AML-193 (cell line): ENCODE measurements around the gene FUT7.
A peak's percentile ranks its signal among the peaks of the same experiment; 100 is the strongest.

Experiments used
- DNase-seq, 2 experiments: peaks; one replicate each; lab custom pipeline; 2025; lab: John Stamatoyannopoulos, UW

The FUT7 gene

DNA sequence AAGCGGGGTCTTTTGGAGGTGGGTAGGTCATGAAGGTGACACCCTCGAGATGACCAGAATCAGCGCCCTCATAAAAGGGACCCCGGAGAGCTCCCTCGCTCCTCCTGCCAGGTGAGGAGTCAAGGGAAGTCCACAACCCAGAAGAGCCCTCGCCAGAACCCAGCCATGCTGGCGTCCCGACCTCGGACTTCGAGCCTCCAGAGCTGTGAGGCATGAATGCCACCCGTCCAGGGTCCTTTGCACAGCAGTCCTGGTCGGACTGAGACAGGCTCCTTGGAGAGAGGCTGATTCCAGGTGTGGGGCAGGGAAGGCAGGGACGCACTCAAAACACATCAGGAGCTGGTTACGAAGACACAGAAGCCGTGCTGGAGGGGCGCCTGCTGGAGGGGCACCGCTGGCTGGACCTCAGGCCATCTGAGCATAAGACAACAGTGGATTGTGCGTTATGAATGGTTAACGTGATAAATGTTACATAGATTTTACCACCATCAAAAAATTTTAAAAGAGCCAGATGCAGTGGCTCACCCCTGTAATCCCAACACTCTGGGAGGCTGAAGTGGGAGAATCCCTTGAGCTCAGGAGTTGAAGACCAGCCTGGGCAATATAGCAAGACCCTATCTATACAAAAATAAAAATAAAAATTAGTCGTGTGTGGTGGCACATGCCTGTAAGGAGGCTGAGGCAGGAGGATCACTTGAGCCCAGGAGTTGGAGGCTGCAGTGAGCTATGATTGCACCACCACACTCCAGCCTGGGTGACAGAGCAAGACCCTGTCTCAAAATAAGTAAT, 29.8 kb downstream of the FUT7 start:
- DNase-seq: no peak

- peak; percentile 91 to 92 for DNase-seq
Observed at GRCh38 chr9:137000177-137000930, 31.5 kb downstream of the FUT7 start.

DNA sequence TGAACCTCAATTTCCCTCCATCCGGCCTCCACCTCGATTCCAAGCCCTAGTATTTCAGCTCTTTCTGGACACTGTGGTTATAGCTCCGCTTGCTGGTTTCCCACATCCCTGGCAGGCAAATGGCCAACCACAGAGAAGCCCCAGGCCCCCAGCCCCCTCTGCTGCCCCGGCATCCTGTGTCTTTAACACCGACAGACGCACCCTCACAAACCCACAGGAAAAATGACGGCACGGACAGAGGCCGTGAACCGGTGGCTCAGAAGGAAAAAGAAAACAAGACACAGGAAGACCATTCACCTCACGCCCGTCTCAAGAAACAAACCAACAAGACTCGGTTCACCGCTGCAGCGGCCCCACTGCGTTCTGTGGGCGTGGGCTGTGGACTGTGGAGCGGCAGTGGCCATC, 34.1 kb downstream of the FUT7 start:
- DNase-seq: no peak

DNA sequence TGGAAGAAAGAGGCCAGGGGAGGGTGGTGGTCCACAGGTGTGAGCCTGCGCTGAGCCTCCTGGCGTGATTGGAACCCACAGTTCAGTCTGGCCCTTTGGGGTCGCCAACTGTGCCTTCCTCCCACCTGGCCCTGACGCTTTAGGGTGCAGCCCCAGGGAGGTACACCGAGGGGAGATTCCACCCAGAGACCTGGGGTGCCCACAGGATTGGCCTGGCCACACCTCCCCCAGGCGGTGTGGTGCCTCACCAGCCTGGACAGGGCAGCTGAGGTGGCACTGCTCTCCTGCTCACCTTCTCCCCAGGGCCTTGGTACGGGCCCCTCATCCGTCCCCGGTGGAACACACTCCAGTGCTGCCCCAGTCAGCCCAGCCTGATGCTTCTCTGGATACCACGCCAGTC, 34.5 kb downstream of the FUT7 start:
- no peak for DNase-seq

GRCh38 chr9:136996361-136997292, 35.3 kb downstream of the FUT7 start, which contains the start of gene CLIC3:
Gene CLIC3 (minus strand): TSS chr9:136996568. CDS start chr9:136996543, 25 bp downstream.
- no peak for DNase-seq

- no peak for DNase-seq
Observed at GRCh38 chr9:136995772-136996311, 36.0 kb downstream of the FUT7 start.

DNA sequence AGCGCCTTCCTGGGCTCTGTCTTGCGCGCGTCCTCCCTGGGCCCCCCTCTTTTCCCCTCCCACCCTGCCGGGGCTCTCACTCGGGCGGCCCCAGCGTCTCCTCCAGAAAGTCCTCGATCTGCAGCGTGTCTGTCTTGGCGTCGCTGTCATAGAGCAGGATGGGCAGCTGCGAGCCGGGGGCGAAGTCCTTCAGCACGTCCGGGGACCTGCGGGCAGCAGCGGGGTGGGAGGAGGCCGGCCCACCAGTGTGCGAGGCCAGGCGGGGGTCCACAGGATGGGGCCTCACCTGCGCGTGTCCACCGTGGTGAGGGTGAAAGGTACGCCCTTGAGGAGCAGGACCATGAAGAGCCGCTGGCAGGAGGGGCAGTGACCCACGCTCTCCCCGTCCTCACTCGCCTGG, 36.5 kb downstream of the FUT7 start:
- no peak for DNase-seq

- DNase-seq: no peak
Observed at GRCh38 chr9:136994888-136995230, 37.0 kb downstream of the FUT7 start.

DNA sequence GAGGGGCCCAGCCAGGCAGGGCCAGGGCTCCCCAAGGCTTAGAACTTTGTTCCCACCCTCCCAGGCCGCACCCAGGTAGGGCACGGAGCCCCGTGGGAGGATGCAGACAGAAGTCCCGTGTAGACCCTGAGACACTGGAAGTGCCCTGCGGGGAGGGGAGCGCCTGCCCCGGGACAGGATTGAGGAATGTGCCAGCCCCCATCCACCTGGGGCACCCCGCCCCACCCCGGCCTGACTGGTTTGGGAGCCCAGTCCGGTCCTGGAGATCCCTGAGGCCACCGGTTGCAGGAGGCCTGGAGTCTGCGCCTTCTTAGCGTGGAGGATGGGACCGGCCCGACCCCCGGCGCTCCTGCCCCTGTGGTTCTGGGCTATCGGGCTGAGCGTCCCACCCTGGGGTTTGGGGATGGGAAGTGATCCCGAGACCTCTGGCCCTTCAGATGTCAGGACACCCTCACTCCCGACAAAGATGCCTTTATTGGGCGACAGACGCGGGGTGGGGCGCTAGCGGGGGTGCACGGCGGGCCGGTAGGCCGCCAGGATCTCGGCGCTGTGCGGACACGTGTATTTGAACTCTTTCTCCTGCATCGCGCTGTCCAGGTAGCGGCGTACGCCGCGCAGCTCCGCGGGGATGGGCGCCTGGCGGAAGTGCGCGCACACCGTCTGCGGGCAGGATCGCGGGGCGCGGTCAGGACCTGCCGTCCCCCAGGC, 37.6 kb downstream of the FUT7 start:
- DNase-seq: no peak

- no peak for DNase-seq
Observed at GRCh38 chr9:136992819-136993369, 39.0 kb downstream of the FUT7 start.

GRCh38 chr9:136991993-136992818, 39.7 kb downstream of the FUT7 start, which contains the start of gene PAXX:
Gene PAXX (plus strand): TSS chr9:136992422. CDS start chr9:136992444, 22 bp downstream.
- peak; percentile 57 to 78 for DNase-seq

GRCh38 chr9:136990242-136990911, 41.5 kb downstream of the FUT7 start:
- DNase-seq: no peak

GRCh38 chr9:136988872-136989271, 43.0 kb downstream of the FUT7 start:
- no peak for DNase-seq

GRCh38 chr9:136985853-136986252, 46.0 kb downstream of the FUT7 start:
- DNase-seq: no peak

DNA sequence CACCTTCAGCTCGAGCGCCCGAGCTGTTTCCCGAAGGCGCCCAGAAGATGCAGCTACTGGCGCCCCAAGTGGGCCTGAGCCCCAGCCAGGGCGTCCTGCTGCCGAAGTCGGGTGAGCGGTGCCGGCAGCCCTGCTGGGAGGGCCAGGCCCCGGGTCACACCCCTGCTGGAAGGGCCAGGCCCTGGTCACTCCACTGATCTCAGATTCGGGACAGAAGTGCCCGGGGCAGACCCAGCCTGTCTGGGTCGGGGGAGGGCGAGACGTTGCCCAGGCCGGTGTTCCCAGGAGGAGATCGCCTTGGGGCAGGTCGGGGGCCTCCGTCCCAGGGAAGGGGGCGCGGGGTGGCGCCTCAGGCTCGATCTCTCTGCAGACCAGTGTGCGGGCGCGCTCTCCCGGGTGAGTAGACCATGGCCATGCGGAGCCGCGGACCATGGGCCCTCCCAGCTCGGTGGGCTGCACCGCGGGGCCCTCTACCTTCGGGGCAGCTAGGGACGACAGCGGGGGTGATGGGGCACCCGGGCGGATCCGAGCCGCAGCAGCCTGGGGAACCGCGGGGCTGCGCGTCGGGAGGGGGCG, 46.8 kb downstream of the FUT7 start:
- no peak for DNase-seq

DNA sequence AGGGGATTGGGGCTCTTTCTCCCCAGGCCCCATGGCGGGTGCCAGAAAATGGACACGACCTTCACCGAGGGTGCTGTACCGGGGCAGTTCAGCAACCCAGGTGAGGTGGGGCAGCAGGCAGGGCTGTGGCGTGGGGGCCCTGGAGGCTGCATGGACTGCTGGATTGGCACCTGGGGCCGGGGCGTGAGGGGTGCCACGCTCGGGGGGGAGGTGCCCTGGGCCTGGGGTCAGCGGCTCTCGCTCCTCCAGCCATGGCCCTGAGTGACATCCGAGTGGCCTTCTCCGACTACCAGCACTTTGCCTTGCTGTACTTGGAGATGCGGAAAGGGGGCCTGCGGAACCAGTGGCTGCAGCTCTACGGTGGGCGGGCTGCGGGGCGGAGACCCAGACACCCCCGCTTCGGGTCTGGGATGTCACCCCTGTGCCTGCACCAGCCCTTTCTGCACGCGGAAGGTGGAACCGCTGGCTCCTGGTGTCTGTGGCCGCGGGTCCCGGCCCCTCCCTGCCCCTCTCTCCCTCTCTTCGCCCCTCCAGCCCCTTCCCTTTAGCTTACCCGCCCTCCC, 47.3 kb downstream of the FUT7 start:
- no peak for DNase-seq

DNA sequence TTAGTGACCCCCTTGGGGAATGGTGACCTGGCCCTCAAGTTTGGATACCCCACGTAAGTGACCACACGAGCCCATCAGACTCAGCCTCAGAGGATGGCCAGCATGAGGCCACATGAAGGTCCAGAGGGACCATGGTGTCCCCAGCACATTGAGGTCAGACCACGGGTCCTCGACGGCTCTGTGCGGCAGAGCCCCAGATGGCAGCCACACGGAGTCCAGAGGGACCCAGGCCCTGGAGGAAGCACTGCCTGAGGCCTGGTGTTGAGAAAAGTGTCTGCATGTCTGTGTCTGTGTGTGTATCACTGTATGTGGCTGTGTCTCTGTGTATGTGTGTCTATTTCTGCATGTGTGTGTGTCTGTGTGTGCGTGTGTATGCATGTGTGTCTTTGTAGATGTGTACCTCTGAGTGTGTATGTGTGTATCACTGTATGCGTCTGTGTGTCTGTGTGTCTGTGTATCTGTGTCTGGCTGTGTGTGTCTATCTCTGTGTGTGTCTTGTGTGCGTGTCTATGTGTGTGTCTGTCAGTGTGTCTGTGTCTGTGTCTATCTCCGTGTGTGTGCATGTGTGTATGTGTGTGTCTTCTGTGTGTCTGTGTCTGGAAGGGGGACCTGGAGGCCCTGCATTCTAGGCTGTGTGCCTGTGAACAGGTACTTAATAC, 48.1 kb downstream of the FUT7 start:
- DNase-seq: no peak

- no peak for DNase-seq
Observed at GRCh38 chr9:136983167-136983566, 48.7 kb downstream of the FUT7 start.
